GM19397 (cell line): ENCODE data around the gene TASOR2.

Source experiments
- ATAC-seq: cut with Tn5 transposase; IDR thresholded peaks from one replicate; pipeline ENCODE4 v1.9.1; 2021; ENCODE audit warnings: mild to moderate bottlenecking, moderate library complexity; ENCODE audit not compliant: unreplicated experiment

TASOR2 gene

GRCh38 chr10:5683065-5683464 is 1.6 kb upstream of the TASOR2 start:
- ATAC-seq = no peak

- ATAC-seq = peak; percentile 35
Measured at GRCh38 chr10:5684971-5685763, 529 bp downstream of the TASOR2 start.

GRCh38 chr10:5685764-5686240 is 1.2 kb downstream of the TASOR2 start:
- ATAC-seq = no peak

- no peak for ATAC-seq
Measured at GRCh38 chr10:5688587-5688986, 3.9 kb downstream of the TASOR2 start.

- no peak for ATAC-seq
Measured at GRCh38 chr10:5691786-5692185, 7.1 kb downstream of the TASOR2 start.

GRCh38 chr10:5692461-5693358 is 8.1 kb downstream of the TASOR2 start:
- peak; percentile 88 for ATAC-seq

- ATAC-seq = no peak
Measured at GRCh38 chr10:5694573-5694972, 9.9 kb downstream of the TASOR2 start.

GRCh38 chr10:5697342-5697741 is 12.7 kb downstream of the TASOR2 start:
- ATAC-seq = no peak

GRCh38 chr10:5698062-5698461 is 13.4 kb downstream of the TASOR2 start:
- ATAC-seq = no peak

- no peak for ATAC-seq
Measured at GRCh38 chr10:5708356-5708755, 23.7 kb downstream of the TASOR2 start.

- no peak for ATAC-seq
Measured at GRCh38 chr10:5709865-5710264, 25.2 kb downstream of the TASOR2 start.

GRCh38 chr10:5710859-5711258 is 26.2 kb downstream of the TASOR2 start:
- no peak for ATAC-seq

- no peak for ATAC-seq
Measured at GRCh38 chr10:5711642-5712041, 27.0 kb downstream of the TASOR2 start.

- no peak for ATAC-seq
Measured at GRCh38 chr10:5719546-5719945, 34.9 kb downstream of the TASOR2 start.

- no peak for ATAC-seq
Measured at GRCh38 chr10:5720182-5720581, 35.5 kb downstream of the TASOR2 start.

GRCh38 chr10:5723692-5724091 is 39.1 kb downstream of the TASOR2 start:
- ATAC-seq = no peak

GRCh38 chr10:5730766-5731165 is 46.1 kb downstream of the TASOR2 start:
- ATAC-seq = no peak

GRCh38 chr10:5731559-5731958 is 46.9 kb downstream of the TASOR2 start:
- no peak for ATAC-seq

- no peak for ATAC-seq
Measured at GRCh38 chr10:5732141-5732540, 47.5 kb downstream of the TASOR2 start.
